ENCODE results near the gene DMXL2. TPM values are rescaled to one million over a fixed set of nuclear protein-coding genes. Genes with fewer than 3 reads are reported as not detected.
"Not testable (repeated sequence)": the region's sequence is repeated elsewhere in the genome, so short reads cannot be mapped to it uniquely, and the experiment has no call there.

DMXL2 gene
- total and polyA plus RNA-seq, 10 donors: 11.1 to 140 (median 66.4) TPM

- intact Hi-C loops (cut with DNase I; ENCODE audit: low total_unique reads): no loop called here
- Histone ChIP-seq H3K4me1 (no peaks in the 10 kb centered on the region), H3K4me3 (no peak overlapping the region), H3K36me3 (peaks cover 0 to 32% (median 6%) of the 10 kb centered on the region in 6 donors), H3K27me3 (replicated peaks in 1 of 7) (no peaks in the 10 kb centered on the region), H3K27ac (no peak overlapping the region), H3K9me3 (peaks cover 0 to 5% (median 0%) of the 10 kb centered on the region in 8 donors)
- DNase-seq: no peak
- no peak for TF ChIP-seq CTCF (IDR thresholded peaks at IDR 0.05 in 8 of 11, conservative IDR thresholded peaks at IDR 0.05 in 3 of 11)
- peak in 1 of 3 donors; percentile 28 for TF ChIP-seq POLR2AphosphoS5 (IDR thresholded peaks at IDR 0.05)
- WGBS, 5 donors: 91 to 100% (median 95%) methylated on average over 4 of the region's 4 CpGs
These were observed 179.2 kb downstream of the DMXL2 start for GRCh38 chr15:51443282-51443914.

- intact Hi-C loops (cut with DNase I; ENCODE audit: low total_unique reads): no loop called here
- no peaks in the 10 kb centered on the region for H3K4me1 ChIP-seq
- no peaks in the 10 kb centered on the region for H3K27me3 ChIP-seq (replicated peaks in 1 of 7)
- TF ChIP-seq CTCF (IDR thresholded peaks at IDR 0.05 in 8 of 11, conservative IDR thresholded peaks at IDR 0.05 in 3 of 11): no peak
- TF ChIP-seq POLR2A (IDR thresholded peaks at IDR 0.05): no peak
- TF ChIP-seq POLR2AphosphoS5 (IDR thresholded peaks at IDR 0.05): no peak
- 84 to 90% (median 88%) methylated on average over 2 of the region's 2 CpGs for WGBS, 5 donors
- H3K27ac ChIP-seq: no peak overlapping the region
- no peaks in the 10 kb centered on the region for H3K36me3 ChIP-seq
- peaks cover 0 to 9% (median 0%) of the 10 kb centered on the region in 8 donors for H3K9me3 ChIP-seq
- H3K4me3 ChIP-seq: no peak overlapping the region
- no peak for DNase-seq
These were observed 184.0 kb downstream of the DMXL2 start for GRCh38 chr15:51438526-51438925.

GRCh38 chr15:51425517-51426040, 197.0 kb downstream of the DMXL2 start:
- Histone ChIP-seq H3K27ac (no peak overlapping the region), H3K4me1 (no peaks in the 10 kb centered on the region), H3K9me3 (no peaks in the 10 kb centered on the region), H3K27me3 (replicated peaks in 1 of 7) (no peaks in the 10 kb centered on the region), H3K4me3 (no peak overlapping the region), H3K36me3 (no peaks in the 10 kb centered on the region)
- no peak for TF ChIP-seq POLR2AphosphoS5 (IDR thresholded peaks at IDR 0.05)
- intact Hi-C loops (cut with DNase I; ENCODE audit: low total_unique reads): no loop called here
- DNase-seq: no peak
- WGBS, 5 donors: 44 to 68% (median 63%) methylated on average over 1 of the region's 1 CpG

- WGBS, 5 donors: 80 to 90% (median 86%) methylated on average over 1 of the region's 1 CpG
These were observed 197.8 kb downstream of the DMXL2 start for GRCh38 chr15:51424780-51425179.

GRCh38 chr15:51423040-51423439, 199.5 kb downstream of the DMXL2 start:
- H3K9me3 ChIP-seq; H3K36me3 ChIP-seq; H3K27me3 ChIP-seq (replicated peaks in 1 of 7); intact Hi-C loops (cut with DNase I; ENCODE audit: low total_unique reads); H3K4me1 ChIP-seq; DNase-seq; H3K27ac ChIP-seq; H3K4me3 ChIP-seq: not testable (repeated sequence)
- 92 to 98% (median 97%) methylated on average over 6 to 7 of the region's 16 CpGs for WGBS, 5 donors

More at GRCh38 chr15:51424780-51425179, 197.8 kb downstream of the DMXL2 start:
- Histone ChIP-seq H3K4me3 (no peak overlapping the region), H3K9me3 (no peaks in the 10 kb centered on the region), H3K4me1 (no peaks in the 10 kb centered on the region), H3K27me3 (replicated peaks in 1 of 7) (no peaks in the 10 kb centered on the region), H3K27ac (no peak overlapping the region), H3K36me3 (no peaks in the 10 kb centered on the region)
- DNase-seq: no peak
- TF ChIP-seq POLR2A (IDR thresholded peaks at IDR 0.05) (no peak), CTCF (IDR thresholded peaks at IDR 0.05 in 8 of 11, conservative IDR thresholded peaks at IDR 0.05 in 3 of 11) (no peak), POLR2AphosphoS5 (IDR thresholded peaks at IDR 0.05) (no peak)
- intact Hi-C loops (cut with DNase I; ENCODE audit: low total_unique reads): no loop called here

All from spleen (tissue), 11 donors.